Measurements from ENCODE around the gene G0S2.

DNA sequence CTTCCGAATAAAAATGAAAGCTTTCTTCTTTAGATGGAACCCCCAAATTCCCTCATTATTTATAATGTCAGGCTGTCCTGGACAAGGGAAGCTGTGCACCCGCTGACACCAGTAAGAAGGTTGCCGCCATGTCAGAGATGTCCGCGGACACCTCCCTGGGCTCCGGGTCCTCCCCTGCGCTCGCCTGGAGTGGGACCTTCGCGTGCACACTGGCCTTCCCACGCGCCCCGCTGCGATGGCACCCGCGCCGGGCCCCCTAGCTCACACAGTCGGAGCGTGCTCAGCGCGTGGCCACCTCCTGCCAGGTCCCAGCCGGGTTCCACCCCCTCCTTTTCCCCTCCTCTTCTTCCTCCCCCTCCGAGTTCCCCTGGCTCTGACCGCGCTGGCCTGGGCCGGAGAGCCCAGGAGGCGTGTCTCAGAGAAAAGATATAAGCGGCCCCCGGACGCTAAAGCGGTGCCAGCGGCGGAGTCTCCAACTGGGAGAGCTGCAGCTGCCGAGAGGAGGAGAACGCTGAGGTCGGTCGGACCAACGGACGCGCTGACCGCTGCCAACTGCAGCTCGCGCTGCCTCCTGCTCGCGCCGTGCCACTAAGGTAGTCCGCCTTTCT lies at the start of gene G0S2:
- TF ChIP-seq, protein P1, sequence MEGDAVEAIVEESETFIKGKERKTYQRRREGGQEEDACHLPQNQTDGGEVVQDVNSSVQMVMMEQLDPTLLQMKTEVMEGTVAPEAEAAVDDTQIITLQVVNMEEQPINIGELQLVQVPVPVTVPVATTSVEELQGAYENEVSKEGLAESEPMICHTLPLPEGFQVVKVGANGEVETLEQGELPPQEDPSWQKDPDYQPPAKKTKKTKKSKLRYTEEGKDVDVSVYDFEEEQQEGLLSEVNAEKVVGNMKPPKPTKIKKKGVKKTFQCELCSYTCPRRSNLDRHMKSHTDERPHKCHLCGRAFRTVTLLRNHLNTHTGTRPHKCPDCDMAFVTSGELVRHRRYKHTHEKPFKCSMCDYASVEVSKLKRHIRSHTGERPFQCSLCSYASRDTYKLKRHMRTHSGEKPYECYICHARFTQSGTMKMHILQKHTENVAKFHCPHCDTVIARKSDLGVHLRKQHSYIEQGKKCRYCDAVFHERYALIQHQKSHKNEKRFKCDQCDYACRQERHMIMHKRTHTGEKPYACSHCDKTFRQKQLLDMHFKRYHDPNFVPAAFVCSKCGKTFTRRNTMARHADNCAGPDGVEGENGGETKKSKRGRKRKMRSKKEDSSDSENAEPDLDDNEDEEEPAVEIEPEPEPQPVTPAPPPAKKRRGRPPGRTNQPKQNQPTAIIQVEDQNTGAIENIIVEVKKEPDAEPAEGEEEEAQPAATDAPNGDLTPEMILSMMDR (conservative IDR thresholded peaks at IDR 0.05), result no peak
- TF ChIP-seq ZFX (IDR thresholded peaks at IDR 0.05), result no peak

All from C4-2B (cell line).